HG03045 (cell line): Measurements from ENCODE around the gene LOC101059915.
A peak's percentile ranks its signal among the peaks of the same experiment; 100 is the strongest.
"Not testable (repeated sequence)": the region's sequence is repeated elsewhere in the genome, so short reads cannot be mapped to it uniquely, and the experiment has no call there.

Experiments
- ATAC-seq: cut with Tn5 transposase; IDR thresholded peaks from one replicate; pipeline ENCODE4 v1.9.1; 2021; ENCODE audit warnings: mild to moderate bottlenecking, moderate library complexity; ENCODE audit not compliant: unreplicated experiment

Gene LOC101059915

GRCh38 chrX:71671043-71671780 lies 3.9 kb downstream of the LOC101059915 start:
- no peak for ATAC-seq

DNA sequence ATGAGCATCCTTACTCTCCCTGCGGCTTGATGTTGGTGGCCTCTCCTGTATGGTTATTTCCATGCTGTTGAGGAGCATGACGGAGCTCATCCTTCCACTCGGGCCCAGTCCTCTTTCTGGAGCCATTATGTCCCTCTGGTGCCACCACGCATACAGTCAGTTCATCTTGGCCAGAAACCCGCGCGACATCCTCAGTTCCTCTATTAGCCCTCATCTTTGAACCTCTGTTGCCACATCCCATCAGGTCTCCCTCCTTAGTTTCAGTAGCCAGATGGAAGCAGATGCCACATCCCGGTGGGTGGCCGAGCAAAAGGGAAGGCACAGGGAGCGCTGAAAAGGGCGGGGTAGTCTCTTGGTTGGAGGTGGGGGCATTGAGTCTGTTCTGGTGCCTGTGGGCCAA lies 4.6 kb downstream of the LOC101059915 start:
- ATAC-seq, result no peak

- ATAC-seq, result not testable (repeated sequence)
Measured at GRCh38 chrX:71675636-71676035, 8.3 kb downstream of the LOC101059915 start.

- ATAC-seq, result not testable (repeated sequence)
Measured at GRCh38 chrX:71676068-71676795, 8.9 kb downstream of the LOC101059915 start.

DNA sequence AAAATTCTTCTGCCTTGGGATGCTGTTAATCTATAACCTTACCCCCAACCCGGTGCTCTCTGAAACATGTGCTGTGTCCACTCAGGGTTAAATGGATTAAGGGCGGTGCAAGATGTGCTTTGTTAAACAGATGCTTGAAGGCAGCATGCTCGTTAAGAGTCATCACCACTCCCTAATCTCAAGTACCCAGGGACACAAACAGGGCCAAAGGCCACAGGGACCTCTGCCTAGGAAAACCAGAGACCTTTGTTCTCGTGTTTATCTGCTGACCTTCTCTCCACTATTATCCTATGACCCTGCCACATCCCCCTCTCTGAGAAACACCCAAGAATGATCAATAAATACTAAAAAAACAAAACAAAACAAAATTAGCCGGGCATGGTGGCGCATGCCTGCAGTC lies 9.8 kb downstream of the LOC101059915 start:
- not testable (repeated sequence) for ATAC-seq

DNA sequence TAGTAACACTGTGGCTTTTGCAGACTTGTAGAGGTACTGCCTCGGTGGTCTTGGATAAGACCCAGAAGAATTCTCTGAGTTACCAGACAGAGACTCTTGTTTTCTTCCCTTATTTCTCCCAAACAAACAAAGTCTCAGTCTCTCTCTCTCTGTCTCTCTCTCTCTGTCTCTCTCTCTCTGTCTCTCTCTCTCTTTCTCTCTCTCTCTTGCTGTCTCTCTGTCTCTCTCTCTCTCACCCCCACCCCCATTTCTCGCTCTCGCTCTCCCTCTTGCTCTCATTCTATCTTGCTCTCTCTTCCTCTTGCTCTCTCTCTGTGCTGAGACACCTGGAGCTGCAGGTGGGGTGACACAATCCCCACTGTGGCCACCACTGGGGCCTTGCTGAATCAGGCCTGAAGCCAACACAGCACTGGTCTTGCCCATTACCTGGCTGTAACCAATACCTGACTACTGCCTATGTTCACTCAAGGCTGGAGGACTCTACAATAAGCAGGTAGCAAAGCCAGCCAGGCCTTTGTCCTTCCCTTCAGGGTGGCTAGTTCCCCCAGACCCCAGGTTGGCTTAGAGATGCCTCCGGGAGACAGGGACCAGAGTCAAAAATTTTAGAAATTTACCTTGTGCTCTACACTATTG lies 12.3 kb downstream of the LOC101059915 start:
- no peak for ATAC-seq

- peak; percentile 57 for ATAC-seq
Measured at GRCh38 chrX:71696641-71697465, 29.5 kb downstream of the LOC101059915 start.

DNA sequence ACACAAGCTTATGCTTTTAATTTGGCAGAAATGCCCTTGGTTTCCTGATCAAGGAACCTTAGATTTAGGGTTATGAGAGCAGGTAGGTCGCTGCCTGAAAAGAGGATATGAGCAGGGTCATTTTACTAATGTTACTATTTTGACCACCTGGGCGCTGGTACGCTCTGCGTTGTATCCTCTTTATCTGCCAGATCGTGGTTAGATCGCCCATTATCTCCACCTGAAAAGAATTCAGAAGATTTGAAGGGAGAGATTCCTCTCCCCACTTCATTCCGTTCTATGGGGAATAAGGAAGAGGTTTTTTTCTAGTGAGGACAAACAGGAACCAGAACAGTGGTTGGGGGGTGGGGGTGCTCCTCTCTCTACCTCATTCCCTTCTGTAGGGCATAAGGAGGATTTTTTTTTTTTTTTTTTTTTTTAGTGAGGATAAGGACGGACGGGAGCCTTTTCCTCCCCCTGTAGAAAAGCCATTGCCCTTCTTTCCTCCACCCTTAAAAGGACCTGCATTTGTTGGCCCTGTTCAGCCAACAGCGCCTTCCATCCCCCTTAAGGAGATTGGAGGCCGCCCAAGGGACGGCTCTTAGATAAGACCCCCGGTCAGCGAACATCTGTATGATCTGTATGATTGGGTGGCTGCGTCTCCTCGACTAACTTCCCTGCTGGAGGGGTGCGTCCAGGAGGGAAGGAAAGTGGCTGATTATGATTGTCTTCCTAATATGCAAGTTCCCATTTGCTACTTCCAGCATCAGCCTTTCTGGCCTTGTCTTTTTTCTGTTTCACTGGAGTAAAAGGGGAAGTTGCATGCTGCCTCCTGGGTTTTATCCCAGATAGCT lies 30.3 kb downstream of the LOC101059915 start:
- not testable (repeated sequence) for ATAC-seq

GRCh38 chrX:71698299-71699022 lies 31.1 kb downstream of the LOC101059915 start:
- not testable (repeated sequence) for ATAC-seq

- not testable (repeated sequence) for ATAC-seq
Measured at GRCh38 chrX:71699023-71699344, 31.6 kb downstream of the LOC101059915 start.

DNA sequence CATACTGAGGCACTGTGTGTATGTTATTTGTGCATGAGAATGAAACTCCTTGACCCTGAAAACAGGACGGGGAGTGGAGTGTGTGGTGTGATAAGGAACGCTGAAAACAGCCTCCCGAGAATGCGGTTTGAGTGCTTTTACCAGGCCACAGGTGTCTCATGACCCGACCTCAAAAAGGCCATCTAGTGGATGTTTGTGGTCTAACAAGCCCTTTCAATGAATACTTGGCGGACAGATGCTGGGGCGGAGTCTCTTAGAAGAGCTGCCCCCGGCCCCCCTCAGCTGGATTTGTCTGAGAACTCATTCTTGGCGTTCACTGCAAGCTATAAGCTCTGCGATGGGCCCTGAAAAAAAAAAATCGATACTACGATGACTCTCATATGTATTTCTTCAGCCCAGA lies 35.5 kb downstream of the LOC101059915 start:
- not testable (repeated sequence) for ATAC-seq

GRCh38 chrX:71714064-71714463 lies 46.7 kb downstream of the LOC101059915 start:
- not testable (repeated sequence) for ATAC-seq

- not testable (repeated sequence) for ATAC-seq
Measured at GRCh38 chrX:71715551-71715950, 48.2 kb downstream of the LOC101059915 start.

DNA sequence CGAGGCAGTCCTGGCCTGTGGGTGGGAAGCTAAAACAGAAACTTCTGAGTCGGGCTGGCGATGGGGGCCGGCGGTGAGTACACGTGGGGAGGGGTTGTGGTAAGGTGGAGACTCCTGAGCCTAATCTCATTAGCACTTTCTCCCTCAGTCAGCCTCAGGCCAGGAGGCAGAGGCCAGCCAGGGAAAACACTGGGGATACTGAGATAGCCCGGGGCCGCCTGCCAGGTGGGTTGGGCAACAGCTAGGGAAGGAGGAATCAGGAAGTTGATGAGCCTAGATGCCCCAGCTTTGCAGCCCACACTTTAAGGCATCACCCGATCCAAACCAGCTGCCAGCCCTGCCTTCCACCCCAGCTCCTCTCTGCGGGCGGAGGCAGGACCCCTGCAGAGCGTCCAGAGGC lies 49.0 kb downstream of the LOC101059915 start:
- ATAC-seq, result not testable (repeated sequence)

GRCh38 chrX:71718185-71718584 lies 50.8 kb downstream of the LOC101059915 start, which contains the start of gene CXorf49:
Gene CXorf49 (minus strand): TSS chrX:71718285. CDS start chrX:71718151, 134 bp downstream.
- not testable (repeated sequence) for ATAC-seq

- not testable (repeated sequence) for ATAC-seq
Measured at GRCh38 chrX:71719195-71719594, 51.8 kb downstream of the LOC101059915 start.

- ATAC-seq, result not testable (repeated sequence)
Measured at GRCh38 chrX:71720289-71720886, 53.0 kb downstream of the LOC101059915 start.
